Stimulated activated naive CD8-positive, alpha-beta T cell treated with anti-CD3 and anti-CD28 coated beads, Interleukin-15, Interleukin-2, amounts not matched to agents 100 U/mL and 50 U/mL, for 24 hours (primary cell): ENCODE results near the gene UCHL3.

Experiments
- ATAC-seq: fragments of 150-1000 bp; cut with Tn5 transposase; one replicate; pipeline ENCODE4 v1.10.0; 2021
- DNase-seq: peaks from one replicate; pipeline ENCODE4 v3.0.0; 2021

UCHL3 gene

GRCh38 chr13:75633285-75633684 lies 83.7 kb downstream of the UCHL3 start:
- no peak for DNase-seq
- no peak for ATAC-seq

- ATAC-seq (no peak), DNase-seq (no peak)
Observed at GRCh38 chr13:75635101-75635827, 85.7 kb downstream of the UCHL3 start.

- peak; percentile 45 for ATAC-seq
- peak; percentile 45 for DNase-seq
Observed at GRCh38 chr13:75635828-75636435, 86.3 kb downstream of the UCHL3 start, which contains the start of gene LMO7. LMO7 (plus strand) TSS chr13:75636330; CDS start chr13:75636658, 328 bp downstream.

GRCh38 chr13:75636436-75637180 lies 87.0 kb downstream of the UCHL3 start:
- ATAC-seq = peak; percentile 65
- DNase-seq = peak; percentile 56

- no peak for DNase-seq
- no peak for ATAC-seq
Observed at GRCh38 chr13:75637181-75637750, 87.7 kb downstream of the UCHL3 start.

GRCh38 chr13:75639454-75639853 lies 89.9 kb downstream of the UCHL3 start:
- no peak for DNase-seq
- ATAC-seq = no peak

- ATAC-seq (no peak), DNase-seq (no peak)
Observed at GRCh38 chr13:75641026-75641425, 91.4 kb downstream of the UCHL3 start.

GRCh38 chr13:75643182-75643581 lies 93.6 kb downstream of the UCHL3 start:
- ATAC-seq (no peak), DNase-seq (no peak)

GRCh38 chr13:75643693-75644092 lies 94.1 kb downstream of the UCHL3 start:
- no peak for ATAC-seq
- DNase-seq = no peak

- ATAC-seq (no peak), DNase-seq (no peak)
Observed at GRCh38 chr13:75645141-75645540, 95.5 kb downstream of the UCHL3 start.

- no peak for ATAC-seq
- DNase-seq = no peak
Observed at GRCh38 chr13:75647126-75647784, 97.7 kb downstream of the UCHL3 start.

GRCh38 chr13:75648446-75648845 lies 98.9 kb downstream of the UCHL3 start:
- no peak for ATAC-seq

GRCh38 chr13:75651013-75651412 lies 101.4 kb downstream of the UCHL3 start:
- DNase-seq (no peak), ATAC-seq (no peak)

More at GRCh38 chr13:75648446-75648845, 98.9 kb downstream of the UCHL3 start:
- no peak for DNase-seq

- DNase-seq (no peak), ATAC-seq (no peak)
Observed at GRCh38 chr13:75652726-75653125, 103.1 kb downstream of the UCHL3 start.
